Esophagus squamous epithelium (tissue), 4 donors: ENCODE data around the gene LGALS7.

Experiments
- POLR2A ChIP-seq, 4 donors: fragments of 450-650 bp; IDR thresholded peaks; one replicate each; pipeline ENCODE4 v1.6.1; 2017; ENCODE audit warnings: antibody characterized with exemption in 4 of 4, mild to moderate bottlenecking in 4 of 4, moderate library complexity in 3 of 4
- TF ChIP-seq, protein P1 (sequence below), 6 experiments: fragments of 450-650 bp in 4 of 6; fragments of 200-600 bp in 2 of 6; sonication (generic) in 2 of 6; IDR thresholded peaks; one replicate each; pipeline ENCODE4 v1.5.1; 2016 to 2019; ENCODE audit warnings: antibody characterized with exemption in 6 of 6, mild to moderate bottlenecking in 4 of 6, moderate library complexity in 4 of 6

DNA sequence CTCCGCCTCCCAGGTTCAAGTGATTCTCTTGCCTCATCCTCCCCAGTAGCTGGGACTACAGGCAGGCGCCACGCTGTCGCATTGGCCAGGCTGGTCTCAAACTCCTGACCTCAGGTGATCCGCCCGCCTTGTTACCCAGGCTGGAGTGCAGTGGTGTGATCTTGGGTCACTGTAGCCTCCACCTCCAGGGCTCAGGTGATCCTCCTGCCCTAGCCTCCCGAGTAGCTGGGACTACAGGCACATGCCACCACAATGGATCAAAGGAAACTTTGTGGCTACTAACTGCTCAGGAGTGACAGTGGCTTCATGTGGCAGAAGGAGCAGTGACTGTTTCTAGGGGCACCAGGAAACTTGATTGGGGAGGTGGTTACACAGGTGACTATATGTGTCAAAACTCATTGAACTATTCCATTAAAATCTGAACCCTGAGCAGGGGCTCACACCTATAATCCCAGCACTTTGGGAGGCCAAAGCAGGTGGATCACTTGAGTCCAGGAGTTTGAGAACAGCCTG lies 11.9 kb upstream of the LGALS7 start:
- TF ChIP-seq POLR2A (IDR thresholded peaks at IDR 0.05): no peak
- TF ChIP-seq, protein P1, sequence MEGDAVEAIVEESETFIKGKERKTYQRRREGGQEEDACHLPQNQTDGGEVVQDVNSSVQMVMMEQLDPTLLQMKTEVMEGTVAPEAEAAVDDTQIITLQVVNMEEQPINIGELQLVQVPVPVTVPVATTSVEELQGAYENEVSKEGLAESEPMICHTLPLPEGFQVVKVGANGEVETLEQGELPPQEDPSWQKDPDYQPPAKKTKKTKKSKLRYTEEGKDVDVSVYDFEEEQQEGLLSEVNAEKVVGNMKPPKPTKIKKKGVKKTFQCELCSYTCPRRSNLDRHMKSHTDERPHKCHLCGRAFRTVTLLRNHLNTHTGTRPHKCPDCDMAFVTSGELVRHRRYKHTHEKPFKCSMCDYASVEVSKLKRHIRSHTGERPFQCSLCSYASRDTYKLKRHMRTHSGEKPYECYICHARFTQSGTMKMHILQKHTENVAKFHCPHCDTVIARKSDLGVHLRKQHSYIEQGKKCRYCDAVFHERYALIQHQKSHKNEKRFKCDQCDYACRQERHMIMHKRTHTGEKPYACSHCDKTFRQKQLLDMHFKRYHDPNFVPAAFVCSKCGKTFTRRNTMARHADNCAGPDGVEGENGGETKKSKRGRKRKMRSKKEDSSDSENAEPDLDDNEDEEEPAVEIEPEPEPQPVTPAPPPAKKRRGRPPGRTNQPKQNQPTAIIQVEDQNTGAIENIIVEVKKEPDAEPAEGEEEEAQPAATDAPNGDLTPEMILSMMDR (IDR thresholded peaks at IDR 0.05): no peak
